Measurements from ENCODE around the gene OTUB2.

DNA sequence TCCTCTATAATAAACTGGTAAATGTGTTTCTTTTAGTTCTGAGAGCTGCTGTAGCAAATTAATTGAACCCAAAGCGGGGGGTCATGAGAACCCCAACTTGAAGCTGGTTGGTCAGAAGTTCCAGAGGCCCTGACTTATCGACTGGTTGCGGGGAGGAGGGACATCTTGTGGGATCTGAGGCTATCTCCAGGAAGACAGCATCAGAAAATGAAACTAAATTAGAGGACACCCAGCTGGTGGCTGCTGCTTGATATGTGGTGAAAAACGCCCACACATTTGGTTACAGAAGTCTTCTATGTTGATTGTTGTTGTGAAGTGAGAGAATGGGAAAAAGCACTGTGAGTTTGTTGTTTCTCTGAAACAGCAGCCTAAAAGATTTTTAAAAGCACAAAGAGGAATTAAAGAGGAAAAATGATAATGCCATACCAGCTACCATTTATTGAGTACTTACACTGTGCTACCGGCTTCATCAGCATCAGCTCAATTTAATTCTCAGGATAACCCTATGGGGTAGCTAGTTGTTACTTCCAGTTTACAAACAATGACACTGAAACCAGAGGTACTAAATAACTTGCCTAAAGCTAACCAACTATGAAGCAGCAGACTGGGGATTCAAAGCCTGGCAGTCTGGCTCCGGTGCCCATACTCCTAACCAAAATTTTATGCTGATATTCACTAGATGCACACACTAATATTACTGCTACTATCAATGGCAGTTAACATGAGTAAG, 30.6 kb downstream of the OTUB2 start:
- TF ChIP-seq, protein P1, sequence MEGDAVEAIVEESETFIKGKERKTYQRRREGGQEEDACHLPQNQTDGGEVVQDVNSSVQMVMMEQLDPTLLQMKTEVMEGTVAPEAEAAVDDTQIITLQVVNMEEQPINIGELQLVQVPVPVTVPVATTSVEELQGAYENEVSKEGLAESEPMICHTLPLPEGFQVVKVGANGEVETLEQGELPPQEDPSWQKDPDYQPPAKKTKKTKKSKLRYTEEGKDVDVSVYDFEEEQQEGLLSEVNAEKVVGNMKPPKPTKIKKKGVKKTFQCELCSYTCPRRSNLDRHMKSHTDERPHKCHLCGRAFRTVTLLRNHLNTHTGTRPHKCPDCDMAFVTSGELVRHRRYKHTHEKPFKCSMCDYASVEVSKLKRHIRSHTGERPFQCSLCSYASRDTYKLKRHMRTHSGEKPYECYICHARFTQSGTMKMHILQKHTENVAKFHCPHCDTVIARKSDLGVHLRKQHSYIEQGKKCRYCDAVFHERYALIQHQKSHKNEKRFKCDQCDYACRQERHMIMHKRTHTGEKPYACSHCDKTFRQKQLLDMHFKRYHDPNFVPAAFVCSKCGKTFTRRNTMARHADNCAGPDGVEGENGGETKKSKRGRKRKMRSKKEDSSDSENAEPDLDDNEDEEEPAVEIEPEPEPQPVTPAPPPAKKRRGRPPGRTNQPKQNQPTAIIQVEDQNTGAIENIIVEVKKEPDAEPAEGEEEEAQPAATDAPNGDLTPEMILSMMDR (IDR thresholded peaks at IDR 0.05) = no peak
- TF ChIP-seq SMC3 (IDR thresholded peaks at IDR 0.05; ENCODE audit: low read depth, low read length) = no peak
